ENCODE data around the gene IGFBP3. TPM values are rescaled to one million over a fixed set of nuclear protein-coding genes. Genes with fewer than 3 reads are reported as not detected.

IGFBP3 gene
- total and polyA plus RNA-seq, 4 donors = 87.0 to 244 (median 182) TPM

- WGBS = 92% methylated on average over 10 of the region's 10 CpGs
- Histone ChIP-seq H3K9ac (ENCODE audit: low read depth in 1 of 2, low read length in 2 of 2) (no peak overlapping the region), H3K9me3 (ENCODE audit: control insufficient read depth in 4 of 4, low read length in 3 of 4) (no peaks in the 10 kb centered on the region), H3K4me1 (ENCODE audit: control insufficient read depth in 4 of 4, insufficient read depth in 4 of 4, low read length in 3 of 4) (no peaks in the 10 kb centered on the region), H3K27ac (ENCODE audit: low read depth in 1 of 2, low read length in 2 of 2) (no peak overlapping the region), H3K4me3 (ENCODE audit: low read depth in 1 of 3, low read length in 3 of 3) (no peak overlapping the region), H3K27me3 (ENCODE audit: control insufficient read depth in 4 of 4, insufficient read depth in 4 of 4, low read length in 3 of 4) (no peaks in the 10 kb centered on the region), H3K36me3 (ENCODE audit: control insufficient read depth in 4 of 4, insufficient read depth in 3 of 4, low read depth in 1 of 4, low read length in 3 of 4) (no peaks in the 10 kb centered on the region)
- TF ChIP-seq, protein P1, sequence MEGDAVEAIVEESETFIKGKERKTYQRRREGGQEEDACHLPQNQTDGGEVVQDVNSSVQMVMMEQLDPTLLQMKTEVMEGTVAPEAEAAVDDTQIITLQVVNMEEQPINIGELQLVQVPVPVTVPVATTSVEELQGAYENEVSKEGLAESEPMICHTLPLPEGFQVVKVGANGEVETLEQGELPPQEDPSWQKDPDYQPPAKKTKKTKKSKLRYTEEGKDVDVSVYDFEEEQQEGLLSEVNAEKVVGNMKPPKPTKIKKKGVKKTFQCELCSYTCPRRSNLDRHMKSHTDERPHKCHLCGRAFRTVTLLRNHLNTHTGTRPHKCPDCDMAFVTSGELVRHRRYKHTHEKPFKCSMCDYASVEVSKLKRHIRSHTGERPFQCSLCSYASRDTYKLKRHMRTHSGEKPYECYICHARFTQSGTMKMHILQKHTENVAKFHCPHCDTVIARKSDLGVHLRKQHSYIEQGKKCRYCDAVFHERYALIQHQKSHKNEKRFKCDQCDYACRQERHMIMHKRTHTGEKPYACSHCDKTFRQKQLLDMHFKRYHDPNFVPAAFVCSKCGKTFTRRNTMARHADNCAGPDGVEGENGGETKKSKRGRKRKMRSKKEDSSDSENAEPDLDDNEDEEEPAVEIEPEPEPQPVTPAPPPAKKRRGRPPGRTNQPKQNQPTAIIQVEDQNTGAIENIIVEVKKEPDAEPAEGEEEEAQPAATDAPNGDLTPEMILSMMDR (IDR thresholded peaks at IDR 0.05; ENCODE audit: low read depth, low read length, missing input control) = no peak
- TF ChIP-seq SP1 (IDR thresholded peaks at IDR 0.05) = no peak
- TF ChIP-seq HNF4A (conservative IDR thresholded peaks at IDR 0.05) = no peak
- no peak for TF ChIP-seq RXRA (IDR thresholded peaks at IDR 0.05)
- TF ChIP-seq EGR1 (IDR thresholded peaks at IDR 0.05; ENCODE audit: low read depth in 2 of 2) = no peak
- TF ChIP-seq RAD21 (IDR thresholded peaks at IDR 0.05) = no peak
- TF ChIP-seq, protein P2, sequence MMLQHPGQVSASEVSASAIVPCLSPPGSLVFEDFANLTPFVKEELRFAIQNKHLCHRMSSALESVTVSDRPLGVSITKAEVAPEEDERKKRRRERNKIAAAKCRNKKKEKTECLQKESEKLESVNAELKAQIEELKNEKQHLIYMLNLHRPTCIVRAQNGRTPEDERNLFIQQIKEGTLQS (IDR thresholded peaks at IDR 0.05) = no peak
- TF ChIP-seq NR2F2 (IDR thresholded peaks at IDR 0.05) = no peak
- no peak for TF ChIP-seq YY1 (IDR thresholded peaks at IDR 0.05)
- TF ChIP-seq GABPA (IDR thresholded peaks at IDR 0.05 in 1 of 2, conservative IDR thresholded peaks at IDR 0.05 in 1 of 2) = no peak
- TF ChIP-seq, protein P3, sequence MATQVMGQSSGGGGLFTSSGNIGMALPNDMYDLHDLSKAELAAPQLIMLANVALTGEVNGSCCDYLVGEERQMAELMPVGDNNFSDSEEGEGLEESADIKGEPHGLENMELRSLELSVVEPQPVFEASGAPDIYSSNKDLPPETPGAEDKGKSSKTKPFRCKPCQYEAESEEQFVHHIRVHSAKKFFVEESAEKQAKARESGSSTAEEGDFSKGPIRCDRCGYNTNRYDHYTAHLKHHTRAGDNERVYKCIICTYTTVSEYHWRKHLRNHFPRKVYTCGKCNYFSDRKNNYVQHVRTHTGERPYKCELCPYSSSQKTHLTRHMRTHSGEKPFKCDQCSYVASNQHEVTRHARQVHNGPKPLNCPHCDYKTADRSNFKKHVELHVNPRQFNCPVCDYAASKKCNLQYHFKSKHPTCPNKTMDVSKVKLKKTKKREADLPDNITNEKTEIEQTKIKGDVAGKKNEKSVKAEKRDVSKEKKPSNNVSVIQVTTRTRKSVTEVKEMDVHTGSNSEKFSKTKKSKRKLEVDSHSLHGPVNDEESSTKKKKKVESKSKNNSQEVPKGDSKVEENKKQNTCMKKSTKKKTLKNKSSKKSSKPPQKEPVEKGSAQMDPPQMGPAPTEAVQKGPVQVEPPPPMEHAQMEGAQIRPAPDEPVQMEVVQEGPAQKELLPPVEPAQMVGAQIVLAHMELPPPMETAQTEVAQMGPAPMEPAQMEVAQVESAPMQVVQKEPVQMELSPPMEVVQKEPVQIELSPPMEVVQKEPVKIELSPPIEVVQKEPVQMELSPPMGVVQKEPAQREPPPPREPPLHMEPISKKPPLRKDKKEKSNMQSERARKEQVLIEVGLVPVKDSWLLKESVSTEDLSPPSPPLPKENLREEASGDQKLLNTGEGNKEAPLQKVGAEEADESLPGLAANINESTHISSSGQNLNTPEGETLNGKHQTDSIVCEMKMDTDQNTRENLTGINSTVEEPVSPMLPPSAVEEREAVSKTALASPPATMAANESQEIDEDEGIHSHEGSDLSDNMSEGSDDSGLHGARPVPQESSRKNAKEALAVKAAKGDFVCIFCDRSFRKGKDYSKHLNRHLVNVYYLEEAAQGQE (IDR thresholded peaks at IDR 0.05) = no peak
- TF ChIP-seq HNF4G (IDR thresholded peaks at IDR 0.05) = no peak
- no peak for TF ChIP-seq ZBTB33 (IDR thresholded peaks at IDR 0.05)
- TF ChIP-seq JUND (IDR thresholded peaks at IDR 0.05) = no peak
- no peak for TF ChIP-seq FOXA1 (IDR thresholded peaks at IDR 0.05)
- peak; percentile 2 for DNase-seq (ENCODE audit: low spot score)
Observed at GRCh38 chr7:45968856-45969541, 47.9 kb upstream of the IGFBP3 start.

- TF ChIP-seq EGR1 (IDR thresholded peaks at IDR 0.05; ENCODE audit: low read depth in 2 of 2) (no peak), FOXA2 (IDR thresholded peaks at IDR 0.05) (no peak), HNF4A (conservative IDR thresholded peaks at IDR 0.05) (no peak), GABPA (IDR thresholded peaks at IDR 0.05 in 1 of 2, conservative IDR thresholded peaks at IDR 0.05 in 1 of 2) (no peak), ZBTB33 (IDR thresholded peaks at IDR 0.05) (no peak), JUND (IDR thresholded peaks at IDR 0.05) (no peak), YY1 (IDR thresholded peaks at IDR 0.05) (no peak), SP1 (IDR thresholded peaks at IDR 0.05) (no peak), RXRA (IDR thresholded peaks at IDR 0.05) (no peak), HNF4G (IDR thresholded peaks at IDR 0.05) (no peak), FOXA1 (IDR thresholded peaks at IDR 0.05) (no peak)
- TF ChIP-seq, protein P1 (IDR thresholded peaks at IDR 0.05; ENCODE audit: low read depth, low read length, missing input control) = no peak
- Histone ChIP-seq H3K36me3 (ENCODE audit: control insufficient read depth in 4 of 4, insufficient read depth in 3 of 4, low read depth in 1 of 4, low read length in 3 of 4) (no peaks in the 10 kb centered on the region), H3K9me3 (ENCODE audit: control insufficient read depth in 4 of 4, low read length in 3 of 4) (no peaks in the 10 kb centered on the region), H3K4me3 (ENCODE audit: low read depth in 1 of 3, low read length in 3 of 3) (no peak overlapping the region), H3K27ac (ENCODE audit: low read depth in 1 of 2, low read length in 2 of 2) (no peak overlapping the region), H3K9ac (ENCODE audit: low read depth in 1 of 2, low read length in 2 of 2) (no peak overlapping the region), H3K27me3 (ENCODE audit: control insufficient read depth in 4 of 4, insufficient read depth in 4 of 4, low read length in 3 of 4) (no peaks in the 10 kb centered on the region), H3K4me1 (ENCODE audit: control insufficient read depth in 4 of 4, insufficient read depth in 4 of 4, low read length in 3 of 4) (no peaks in the 10 kb centered on the region)
- 86% methylated on average over 7 of the region's 7 CpGs for WGBS
- DNase-seq (ENCODE audit: low spot score) = no peak
Observed at GRCh38 chr7:45968312-45968711, 47.2 kb upstream of the IGFBP3 start.

Data from liver (tissue), 9 donors.